Activated CD8-positive, alpha-beta memory T cell treated with anti-CD3 and anti-CD28 coated beads for 1 hour (primary cell): ENCODE measurements around the gene RPL11.
A peak's percentile ranks its signal among the peaks of the same experiment; 100 is the strongest.
"Not testable (repeated sequence)": the region's sequence is repeated elsewhere in the genome, so short reads cannot be mapped to it uniquely, and the experiment has no call there.

Source experiments
- DNase-seq, 2 donors: peaks; one replicate each; pipeline ENCODE4 v3.0.0-alpha.2; 2020; ENCODE audit warnings: low read depth in 1 of 2; ENCODE audit errors: extremely low read depth in 1 of 2

Gene RPL11

DNA sequence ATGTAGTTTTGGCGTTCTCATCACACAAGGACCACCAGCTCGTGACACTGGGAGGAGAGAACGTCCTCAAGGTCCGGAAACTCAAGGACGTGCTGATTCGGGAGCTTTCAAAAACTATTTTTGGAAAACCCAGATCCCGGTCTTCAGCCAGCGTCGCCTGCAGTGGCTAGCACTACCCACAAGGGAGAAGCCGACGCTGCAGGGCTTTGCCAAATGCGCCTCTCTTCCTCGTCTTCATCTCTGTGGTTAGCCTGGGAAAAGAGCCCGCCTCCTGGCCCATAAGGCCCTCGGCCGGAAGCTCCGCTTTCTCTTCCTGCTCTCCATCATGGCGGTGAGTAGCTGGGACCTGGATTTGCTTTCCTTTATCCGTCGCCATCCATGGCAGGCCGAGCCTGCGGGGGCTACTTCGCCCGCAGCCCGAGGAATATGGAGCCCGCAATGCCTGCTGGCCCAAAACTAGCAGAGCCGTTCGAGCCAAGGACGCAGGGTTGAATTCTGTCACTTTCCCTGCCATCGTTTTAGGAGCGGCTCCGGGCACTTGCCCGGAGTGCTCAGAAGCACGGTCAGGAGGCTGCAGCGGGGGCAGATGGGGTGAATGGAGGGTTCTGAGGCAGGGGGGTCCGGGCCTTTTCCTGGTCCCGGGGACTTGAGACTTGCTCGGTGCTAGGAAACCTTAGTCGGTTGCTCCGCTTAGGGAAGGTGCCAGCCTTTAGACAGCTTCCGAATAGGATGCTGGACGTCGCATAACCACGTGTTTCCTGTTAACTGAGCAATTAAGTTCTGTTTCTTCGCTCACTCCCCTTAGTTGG, at the start of gene RPL11:
RPL11 (plus strand) TSS at position 308 of the 809 bp plus-strand sequence; CDS start at position 326, 18 bp downstream.
- DNase-seq, result peak; percentile 63 to 71

DNA sequence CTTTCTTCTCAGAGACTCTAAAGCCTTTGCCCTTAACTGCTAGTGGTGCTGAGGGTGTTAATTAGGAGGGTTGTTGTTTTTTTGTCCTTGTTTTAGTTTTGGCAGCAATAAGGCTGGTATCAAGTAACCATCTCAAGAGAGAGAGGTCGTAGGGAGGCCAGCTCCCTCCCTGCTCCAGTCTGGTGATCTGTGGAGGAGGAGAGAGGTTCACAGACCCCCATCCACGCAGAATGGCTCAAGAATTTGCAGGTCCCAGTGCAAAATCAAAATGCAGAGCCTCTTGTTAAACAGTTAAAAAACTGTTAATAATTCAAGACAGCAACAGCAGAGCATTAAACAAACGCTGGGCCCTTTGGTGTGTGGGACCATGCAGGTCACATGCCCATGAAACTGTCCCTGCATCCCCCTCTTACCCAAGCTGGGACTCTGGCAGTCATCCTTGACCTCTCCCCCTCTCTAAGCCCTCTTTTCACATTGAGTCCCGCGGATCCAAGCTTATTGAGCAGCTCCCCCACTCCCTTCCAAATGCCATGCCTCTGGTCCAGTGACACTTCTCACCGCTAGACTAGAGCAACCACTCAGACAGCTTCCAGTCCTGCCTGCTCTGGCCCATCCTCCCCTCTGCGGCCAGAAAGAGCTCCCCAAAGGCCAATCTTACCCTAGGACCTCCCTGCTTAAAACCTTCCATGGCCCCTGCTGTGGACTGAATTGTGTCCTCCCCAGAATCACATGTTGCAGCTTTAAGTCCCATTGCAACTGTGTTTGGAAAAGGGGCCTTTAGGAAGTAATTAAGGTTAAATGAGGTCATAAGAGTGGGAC, 47.7 kb upstream of the RPL11 start:
- no peak for DNase-seq

DNA sequence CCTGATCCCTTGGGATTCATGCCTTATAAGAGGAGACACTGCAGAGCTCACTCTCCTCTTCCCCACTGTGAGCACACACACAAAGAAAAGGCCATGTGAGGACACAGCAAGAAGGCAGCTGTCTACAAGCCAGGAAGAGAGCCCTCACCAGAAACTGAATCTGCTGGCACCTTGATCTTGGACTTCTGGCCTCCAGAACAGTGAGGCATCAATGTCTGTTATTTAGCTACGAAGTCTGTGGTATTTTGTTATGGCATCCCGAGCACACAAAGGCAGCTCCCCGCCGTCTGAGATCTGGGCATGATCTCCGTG, 47.1 kb upstream of the RPL11 start:
- DNase-seq, result no peak

- no peak for DNase-seq
Measured at GRCh38 chr1:23645338-23645737, 46.3 kb upstream of the RPL11 start.

DNA sequence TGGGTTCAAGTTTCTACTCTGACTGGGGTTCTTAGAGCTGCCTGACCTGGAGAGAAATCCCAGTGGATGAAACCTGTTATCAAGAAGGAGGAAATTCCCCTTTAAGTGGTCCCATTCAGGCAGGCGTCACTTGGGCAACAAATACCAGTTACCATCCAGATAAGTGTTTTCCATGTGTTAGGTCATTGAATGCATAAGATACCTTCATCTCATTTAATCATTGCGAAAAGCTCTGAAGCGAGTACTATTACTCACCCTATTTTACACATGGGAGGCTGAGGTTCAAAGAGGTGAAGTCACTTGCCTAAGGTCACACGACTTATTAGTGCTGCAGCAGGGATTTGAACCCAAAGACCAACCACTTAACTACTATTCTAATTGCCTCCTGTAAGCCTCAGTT, 45.5 kb upstream of the RPL11 start:
- no peak for DNase-seq

GRCh38 chr1:23646541-23646940, 45.1 kb upstream of the RPL11 start:
- no peak for DNase-seq

DNA sequence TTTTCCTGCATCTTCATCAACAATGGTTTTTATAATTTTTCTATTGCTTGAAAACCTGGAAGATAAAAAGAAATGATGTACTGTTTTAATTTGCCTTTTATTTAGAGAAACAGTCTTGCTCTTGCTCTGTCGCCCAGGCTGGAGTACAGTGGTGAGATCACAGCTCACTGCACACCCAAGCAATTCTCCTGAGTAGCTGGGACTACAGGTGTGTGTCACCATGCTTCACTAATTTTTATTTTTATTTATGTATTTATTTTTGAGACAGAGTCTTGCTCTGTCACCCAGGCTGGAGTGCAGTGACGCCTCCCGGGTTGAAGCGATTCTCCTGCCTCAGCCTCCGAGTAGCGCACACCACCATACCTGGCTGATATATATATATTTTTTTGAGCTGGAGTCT, 43.0 kb upstream of the RPL11 start:
- DNase-seq, result no peak

GRCh38 chr1:23649157-23649556, 42.4 kb upstream of the RPL11 start:
- not testable (repeated sequence) for DNase-seq

DNA sequence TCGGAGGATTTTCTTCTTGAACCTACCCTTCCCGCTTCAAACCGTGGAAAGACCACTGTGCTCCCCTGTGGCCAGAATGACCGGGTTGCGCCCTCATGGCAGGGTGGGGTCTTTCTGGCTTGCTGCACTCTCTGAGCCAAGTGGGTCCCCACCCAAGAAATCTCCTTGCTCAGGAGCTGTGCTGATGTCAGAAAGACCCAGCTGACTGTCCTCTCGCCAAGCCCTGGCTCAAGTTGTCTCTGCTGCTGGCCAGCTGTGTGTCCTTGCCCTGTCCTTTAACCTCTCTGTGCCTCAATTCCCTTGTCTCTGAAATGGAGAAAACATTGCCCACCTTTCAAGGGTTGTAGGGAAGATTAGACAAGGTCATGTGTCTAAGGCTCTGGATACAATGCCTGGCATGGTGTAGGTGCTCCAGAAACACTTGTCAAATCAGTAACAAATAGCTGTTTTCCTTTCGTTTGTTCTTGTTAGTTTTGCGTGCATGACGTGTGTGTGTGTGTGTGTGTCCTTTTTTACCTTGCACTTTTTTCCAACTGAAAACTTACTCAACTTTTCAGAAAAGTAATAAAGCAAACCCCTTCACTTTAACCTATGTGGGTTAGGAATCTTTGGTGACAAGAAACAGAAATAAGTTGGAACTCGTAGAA, 41.1 kb upstream of the RPL11 start:
- no peak for DNase-seq

GRCh38 chr1:23651069-23651808, 40.4 kb upstream of the RPL11 start:
- DNase-seq, result no peak

- DNase-seq, result peak in 1 of 2 donors; percentile 4
Measured at GRCh38 chr1:23657659-23658275, 33.8 kb upstream of the RPL11 start.

DNA sequence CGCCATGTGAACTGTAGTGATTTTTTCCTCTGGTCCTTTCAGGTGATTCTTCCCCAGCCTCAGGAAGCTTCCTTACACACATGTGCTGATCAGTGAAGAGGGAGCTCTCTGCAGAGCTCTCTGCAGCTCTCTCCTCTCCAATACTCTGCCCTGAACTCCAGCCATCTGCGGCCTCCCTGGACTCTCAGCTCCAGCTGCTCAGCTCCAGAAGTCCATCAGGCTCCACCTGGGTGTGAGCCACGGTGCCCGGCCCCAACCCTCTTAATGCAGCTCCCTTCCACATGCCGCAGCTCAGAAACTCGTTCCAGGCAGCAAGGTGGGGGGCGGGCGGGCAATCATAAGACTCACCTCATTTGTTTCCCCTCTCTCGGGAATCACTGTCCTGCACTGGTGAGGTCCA, 30.9 kb upstream of the RPL11 start:
- DNase-seq, result no peak

- no peak for DNase-seq
Measured at GRCh38 chr1:23661887-23662286, 29.7 kb upstream of the RPL11 start.

DNA sequence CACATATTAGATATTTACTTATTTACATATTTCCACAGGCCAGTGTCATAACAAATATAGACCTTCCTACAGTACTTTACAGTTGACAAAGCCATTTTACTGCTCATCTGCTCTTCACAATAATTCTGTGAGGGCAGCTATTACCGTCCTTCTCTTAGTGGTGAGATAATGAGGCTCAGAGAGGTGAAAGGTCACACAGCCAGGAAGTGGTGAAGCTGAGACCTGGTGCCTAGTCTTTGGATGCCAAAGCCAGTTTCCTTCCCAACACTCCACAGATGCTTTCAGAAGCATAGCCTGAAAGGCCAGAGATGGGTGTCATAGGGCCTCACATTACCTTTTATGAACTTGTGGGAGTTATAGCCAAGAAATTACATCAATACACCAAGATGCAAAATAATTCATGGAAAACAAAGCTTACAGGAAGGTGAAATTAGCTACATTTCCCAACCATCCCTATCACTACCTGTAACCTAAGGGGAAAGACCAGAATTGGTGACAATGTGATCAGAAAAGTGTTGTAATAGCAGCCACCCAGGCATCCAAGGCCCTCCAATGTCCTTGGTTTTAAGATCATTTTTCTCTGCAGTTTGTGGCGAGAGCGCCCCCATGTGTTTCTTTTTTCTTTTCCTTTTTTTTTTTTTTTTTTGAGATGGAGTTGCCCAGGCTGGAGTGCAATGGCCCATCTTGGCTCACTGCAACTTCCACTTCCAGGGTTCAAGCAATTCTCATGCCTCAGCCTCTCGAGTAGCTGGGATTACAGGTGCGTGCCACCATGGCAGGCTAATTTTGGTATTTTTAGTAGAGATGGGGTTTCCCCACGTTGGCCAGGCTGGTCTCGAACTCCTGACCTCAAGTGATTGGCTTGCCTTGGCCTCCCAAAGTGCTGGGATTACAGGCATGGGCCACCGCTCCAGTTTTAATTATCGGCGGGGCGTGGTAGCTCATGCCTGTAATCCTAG, 26.5 kb upstream of the RPL11 start:
- no peak for DNase-seq

DNA sequence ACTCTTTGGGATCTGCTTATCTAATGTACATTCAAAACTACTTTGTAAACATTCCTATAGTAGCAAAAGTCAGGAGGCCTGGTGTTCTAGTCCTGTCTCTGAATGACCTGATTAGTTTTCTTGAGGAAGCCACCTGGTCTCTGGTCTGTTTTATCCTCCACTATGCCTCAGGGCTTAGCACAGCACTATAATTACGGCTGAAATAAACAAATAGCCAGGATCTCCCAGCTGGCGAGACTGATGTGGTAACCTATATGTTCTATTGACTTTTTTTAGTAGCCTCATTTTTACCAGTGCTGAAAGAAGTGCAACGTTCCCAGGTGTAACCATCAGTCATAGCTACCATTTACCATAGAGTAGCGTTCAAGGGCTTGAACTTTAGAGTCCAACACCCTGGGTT, 24.2 kb upstream of the RPL11 start:
- no peak for DNase-seq

DNA sequence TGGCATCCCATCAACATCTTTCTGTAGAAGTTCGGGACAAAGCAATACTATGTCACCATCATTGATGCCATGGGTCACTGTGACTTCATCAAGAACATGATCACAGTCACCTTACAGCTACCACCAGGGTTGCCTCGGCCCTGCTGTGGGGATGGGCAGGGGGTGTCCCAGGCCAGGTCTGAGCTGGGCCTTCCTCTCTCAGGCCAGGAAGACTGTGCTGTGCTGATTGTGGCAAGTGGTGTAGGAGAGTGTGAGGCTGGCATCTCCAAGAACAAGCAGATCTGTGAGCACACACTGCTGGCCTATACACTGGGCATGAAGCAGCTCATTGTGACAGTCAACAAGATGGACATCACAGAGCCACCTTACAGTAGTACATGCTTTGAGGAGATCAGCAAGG, 20.9 kb upstream of the RPL11 start:
- DNase-seq, result no peak

DNA sequence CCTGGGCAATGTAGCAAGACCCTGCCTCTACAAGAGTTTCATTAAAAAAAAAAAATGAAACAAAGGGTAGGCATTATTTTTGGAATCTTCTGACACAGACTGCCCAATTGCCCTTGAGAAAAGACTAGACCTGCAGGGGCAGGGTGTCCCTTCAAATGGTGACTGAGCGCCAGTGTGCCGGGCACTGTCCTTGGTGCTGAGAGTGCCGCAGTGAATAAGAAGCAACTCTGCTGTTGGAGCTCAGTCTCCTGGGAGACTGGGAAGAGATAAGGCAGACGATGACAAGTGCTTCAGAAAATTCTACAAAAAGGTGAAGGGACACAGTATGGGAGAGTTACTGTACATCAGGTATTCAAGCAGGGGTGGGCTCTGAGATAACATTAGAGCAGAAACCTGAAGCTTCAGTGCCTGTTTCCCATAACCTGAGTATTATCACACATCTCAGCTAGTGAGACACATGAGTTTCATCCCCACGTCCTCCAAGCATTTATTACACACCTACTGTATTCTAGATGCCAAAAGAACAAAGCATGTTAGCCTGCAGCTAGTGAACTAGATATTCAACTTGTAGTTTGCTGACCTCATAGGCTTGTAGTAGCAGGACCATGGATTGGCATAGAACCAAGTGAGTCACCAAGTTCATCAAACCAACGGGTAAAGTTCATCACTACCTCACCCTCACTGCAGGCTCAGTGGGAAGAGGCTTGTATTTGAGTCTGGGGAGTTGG, 18.4 kb upstream of the RPL11 start:
- DNase-seq, result no peak

GRCh38 chr1:23679815-23680214, 11.8 kb upstream of the RPL11 start:
- no peak for DNase-seq

- no peak for DNase-seq
Measured at GRCh38 chr1:23682946-23683345, 8.7 kb upstream of the RPL11 start.
